IgD-negative memory B cell (primary cell): ENCODE data around the gene PPP2R3A. TPM values are rescaled to one million over a fixed set of nuclear protein-coding genes. Genes with fewer than 3 reads are reported as not detected.
"Not testable (repeated sequence)": the region's sequence is repeated elsewhere in the genome, so short reads cannot be mapped to it uniquely, and the experiment has no call there.

ENCODE experiments used
- H3K27ac Mint-ChIP-seq, 3 donors: one replicate each; pipeline ENCODE4 v1.8.0; 2020 to 2022; ENCODE audit warnings: mild to moderate bottlenecking in 3 of 3, mixed read lengths in 3 of 3, moderate library complexity in 1 of 3
- H3K27me3 Mint-ChIP-seq: one replicate; pipeline ENCODE4 v1.8.0; 2021; ENCODE audit warnings: mixed read lengths
- H3K36me3 Mint-ChIP-seq: one replicate; pipeline ENCODE4 v1.8.0; 2020; ENCODE audit warnings: mild to moderate bottlenecking, mixed read lengths
- H3K4me1 Mint-ChIP-seq, 3 donors: one replicate each; pipeline ENCODE4 v1.8.0; 2020 to 2022; ENCODE audit warnings: mixed read lengths in 3 of 3, mild to moderate bottlenecking in 1 of 3
- H3K4me3 Mint-ChIP-seq, 4 donors: one replicate each; pipeline ENCODE4 v1.8.0; 2020 to 2022; ENCODE audit warnings: mild to moderate bottlenecking in 4 of 4, mixed read lengths in 4 of 4, moderate library complexity in 3 of 4
- H3K9me3 Mint-ChIP-seq, 3 donors: one replicate each; pipeline ENCODE4 v1.8.0; 2020 to 2021; ENCODE audit warnings: mixed read lengths in 3 of 3, mild to moderate bottlenecking in 1 of 3
- polyA plus RNA-seq: library from polyadenylated mRNA; unstranded; fragments of 300-500 nt; fragmentation: Illumina TruSeq; gene quantifications from one replicate; pipeline ENCODE4 v1.2.3, GENCODE V29; 2021

PPP2R3A gene
- polyA plus RNA-seq, 1 donor from 2014 or later, result 0.06 TPM

DNA sequence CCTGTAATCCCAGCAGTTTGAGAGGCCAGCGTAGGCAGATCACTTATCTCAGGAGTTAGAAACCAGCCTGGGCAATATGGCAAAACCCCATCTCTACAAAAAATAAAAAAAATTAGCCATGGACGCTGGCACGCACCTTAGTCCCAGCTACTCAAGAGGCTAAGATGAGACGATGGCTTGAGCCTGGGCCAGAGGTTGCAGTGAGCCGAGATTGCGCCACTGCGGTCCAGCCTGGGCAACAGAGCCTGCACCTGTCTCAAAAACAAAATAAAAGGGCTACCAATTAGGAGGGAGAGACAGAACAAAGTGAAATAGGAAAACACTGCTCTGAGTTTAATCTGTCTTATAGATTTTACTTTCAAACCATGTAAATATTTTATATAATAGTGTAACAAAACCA, 196.8 kb downstream of the PPP2R3A start:
- peaks cover 16% of the 10 kb centered on the region for H3K36me3 Mint-ChIP-seq
- H3K9me3 Mint-ChIP-seq, result peaks cover 0 to 2% (median 0%) of the 10 kb centered on the region in 3 donors
- peaks cover 41 to 55% (median 49%) of the 10 kb centered on the region in 3 donors for H3K4me1 Mint-ChIP-seq
- H3K27me3 Mint-ChIP-seq, result no peaks in the 10 kb centered on the region
- H3K4me3 Mint-ChIP-seq, result no peak overlapping the region
- H3K27ac Mint-ChIP-seq, result no peak overlapping the region

DNA sequence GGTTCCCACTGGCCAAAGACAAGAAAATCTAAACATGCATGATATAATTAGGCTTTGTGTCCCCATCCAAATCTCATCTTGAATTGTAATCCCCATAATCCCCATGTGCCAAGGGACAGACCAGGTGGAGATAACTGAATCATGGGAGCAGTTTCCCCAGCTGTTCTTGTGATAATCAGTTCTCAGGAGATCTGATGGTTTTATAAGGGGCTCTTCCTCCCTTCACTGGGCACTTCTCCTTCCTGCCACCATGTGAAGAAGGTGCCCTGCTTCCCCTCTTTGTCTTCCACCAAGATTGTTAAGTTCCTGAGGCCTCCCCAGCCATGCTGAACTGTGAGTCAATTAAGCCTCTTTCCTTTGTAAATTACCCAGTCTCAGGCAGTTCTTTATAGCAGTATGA, 198.1 kb downstream of the PPP2R3A start:
- H3K9me3 Mint-ChIP-seq, H3K27me3 Mint-ChIP-seq: not testable (repeated sequence)
- H3K4me3 Mint-ChIP-seq, result peak overlapping the region in 1 of 4 donors; percentile 39
- H3K36me3 Mint-ChIP-seq, result peaks cover 10% of the 10 kb centered on the region
- peak overlapping the region in 2 of 3 donors; percentile 18 to 74 for H3K27ac Mint-ChIP-seq
- H3K4me1 Mint-ChIP-seq, result peaks cover 44 to 53% (median 52%) of the 10 kb centered on the region in 3 donors

DNA sequence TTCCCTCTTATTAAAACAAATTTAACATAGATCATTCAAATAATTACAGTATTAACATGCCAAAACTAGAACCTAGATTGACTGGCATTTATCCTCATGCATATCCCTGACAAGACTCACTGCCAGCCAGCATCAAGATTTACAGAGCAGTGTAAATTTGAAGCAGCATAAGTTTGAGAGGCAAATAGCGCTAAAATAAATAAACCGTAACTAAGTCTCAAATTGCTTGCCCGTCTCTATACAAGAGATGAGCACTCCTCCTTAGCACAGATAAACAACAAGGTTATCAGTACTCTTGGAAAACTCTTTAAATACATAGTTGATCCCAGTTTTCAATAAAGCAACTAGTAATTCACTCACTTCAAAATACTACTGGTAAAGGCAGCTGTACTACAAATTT, 201.0 kb downstream of the PPP2R3A start:
- Mint-ChIP-seq H3K4me3 (peak overlapping the region in 2 of 4 donors; percentile 11 to 33), H3K36me3 (peaks cover 5% of the 10 kb centered on the region), H3K4me1 (peaks cover 38 to 46% (median 46%) of the 10 kb centered on the region in 3 donors), H3K27me3 (no peaks in the 10 kb centered on the region), H3K27ac (peak overlapping the region in 1 of 3 donors; percentile 59), H3K9me3 (no peaks in the 10 kb centered on the region)

DNA sequence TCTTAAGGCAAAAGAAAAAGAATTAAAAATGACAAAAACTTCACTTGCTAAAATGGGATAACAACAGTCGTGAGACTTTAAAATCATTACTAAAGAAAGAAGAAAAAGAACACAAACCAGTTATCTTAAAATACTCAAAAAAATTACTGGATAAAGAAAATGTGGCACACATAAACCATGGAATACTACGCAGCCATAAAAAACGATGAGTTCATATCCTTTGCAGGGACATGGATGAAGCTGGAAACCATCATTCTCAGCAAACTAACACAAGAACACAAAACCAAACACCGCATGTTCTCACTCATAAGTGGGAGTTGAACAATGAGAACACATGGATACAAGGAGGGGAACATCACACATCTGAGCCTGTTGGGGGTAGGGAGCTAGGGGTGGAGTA, 202.7 kb downstream of the PPP2R3A start:
- not testable (repeated sequence) for H3K4me3 Mint-ChIP-seq, H3K9me3 Mint-ChIP-seq, H3K36me3 Mint-ChIP-seq, H3K27me3 Mint-ChIP-seq
- peak overlapping the region in 1 of 3 donors; percentile 81 for H3K27ac Mint-ChIP-seq
- peaks cover 38 to 45% (median 42%) of the 10 kb centered on the region in 3 donors for H3K4me1 Mint-ChIP-seq

DNA sequence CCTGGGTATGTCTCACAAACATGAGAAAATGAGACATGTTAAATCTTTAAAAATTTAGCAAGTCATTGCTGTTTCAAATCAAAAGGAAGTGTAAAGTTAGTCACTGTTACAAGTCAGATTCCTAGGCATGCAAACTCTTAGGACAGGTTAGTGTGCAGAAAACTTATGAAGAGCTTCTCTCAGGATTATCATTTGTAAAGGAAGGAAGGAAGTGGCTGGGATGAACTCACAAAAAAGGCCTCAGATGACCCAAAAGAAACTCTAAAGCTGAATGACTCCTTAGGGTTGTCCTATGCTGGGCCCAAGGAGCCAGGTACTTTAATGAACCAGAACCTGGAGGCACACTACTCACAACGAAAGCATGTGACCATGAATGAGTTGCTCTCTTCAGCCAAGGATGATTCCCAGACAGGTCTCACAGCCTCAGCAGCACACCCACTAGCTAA, 205.6 kb downstream of the PPP2R3A start:
- Mint-ChIP-seq H3K27me3 (no peaks in the 10 kb centered on the region), H3K4me3 (peak overlapping the region in 1 of 4 donors; percentile 19), H3K27ac (peak overlapping the region in 1 of 3 donors; percentile 10), H3K4me1 (peaks cover 31 to 35% (median 33%) of the 10 kb centered on the region in 3 donors), H3K9me3 (no peaks in the 10 kb centered on the region), H3K36me3 (no peaks in the 10 kb centered on the region)

DNA sequence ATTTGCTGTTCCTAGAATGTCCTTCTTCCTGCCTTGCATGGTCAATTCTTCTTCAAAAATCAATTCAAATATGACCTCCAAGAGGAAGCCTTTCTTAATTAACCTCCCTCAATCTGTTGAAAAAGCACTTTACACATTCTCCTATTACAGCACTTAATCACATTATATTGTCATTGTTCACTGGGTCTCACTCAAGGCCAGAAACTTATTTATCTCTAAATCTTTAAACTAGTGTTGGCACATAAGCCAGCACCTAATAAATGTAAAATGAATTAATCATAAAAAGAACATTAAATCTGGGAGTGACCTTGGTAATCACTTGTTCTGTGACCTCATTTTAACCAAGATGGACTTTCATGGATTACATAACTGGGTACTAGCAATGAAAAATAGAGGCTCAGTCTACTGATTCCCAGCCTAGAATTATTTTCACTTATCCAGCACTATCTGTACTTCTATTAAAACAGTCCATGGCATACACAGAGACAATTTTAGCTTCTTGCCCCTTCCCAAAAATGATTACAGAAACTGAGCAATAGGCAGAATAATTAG, 208.5 kb downstream of the PPP2R3A start:
- no peaks in the 10 kb centered on the region for H3K27me3 Mint-ChIP-seq
- H3K4me3 Mint-ChIP-seq, result no peak overlapping the region
- H3K36me3 Mint-ChIP-seq, result peaks cover 1% of the 10 kb centered on the region
- peak overlapping the region in 1 of 3 donors; percentile 84 for H3K27ac Mint-ChIP-seq
- H3K4me1 Mint-ChIP-seq, result peaks cover 21 to 26% (median 26%) of the 10 kb centered on the region in 3 donors
- H3K9me3 Mint-ChIP-seq, result no peaks in the 10 kb centered on the region

DNA sequence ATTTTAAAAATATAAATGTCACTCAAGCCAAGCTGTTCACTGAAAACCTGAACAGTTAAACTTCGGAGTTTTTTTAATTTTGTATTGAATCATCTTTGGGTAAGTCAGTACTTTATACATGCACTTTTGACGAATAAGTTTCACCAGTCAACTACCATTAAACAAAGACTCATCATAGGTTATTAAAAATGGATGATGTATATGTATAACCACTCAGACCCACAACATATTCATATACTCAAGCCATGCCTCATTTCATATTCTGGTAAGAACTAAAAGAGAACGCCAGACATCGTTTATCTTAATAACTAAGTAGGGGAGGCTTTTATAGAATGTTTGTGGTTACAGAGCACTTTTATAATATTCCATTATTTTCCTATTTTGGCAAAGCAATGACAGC, 212.3 kb downstream of the PPP2R3A start:
- peaks cover 36 to 49% (median 43%) of the 10 kb centered on the region in 3 donors for H3K4me1 Mint-ChIP-seq
- peak overlapping the region in 2 of 3 donors; percentile 42 to 46 for H3K27ac Mint-ChIP-seq
- H3K4me3 Mint-ChIP-seq, result peak overlapping the region in 2 of 4 donors; percentile 39 to 65
- no peaks in the 10 kb centered on the region for H3K27me3 Mint-ChIP-seq
- no peaks in the 10 kb centered on the region for H3K9me3 Mint-ChIP-seq
- peaks cover 5% of the 10 kb centered on the region for H3K36me3 Mint-ChIP-seq

DNA sequence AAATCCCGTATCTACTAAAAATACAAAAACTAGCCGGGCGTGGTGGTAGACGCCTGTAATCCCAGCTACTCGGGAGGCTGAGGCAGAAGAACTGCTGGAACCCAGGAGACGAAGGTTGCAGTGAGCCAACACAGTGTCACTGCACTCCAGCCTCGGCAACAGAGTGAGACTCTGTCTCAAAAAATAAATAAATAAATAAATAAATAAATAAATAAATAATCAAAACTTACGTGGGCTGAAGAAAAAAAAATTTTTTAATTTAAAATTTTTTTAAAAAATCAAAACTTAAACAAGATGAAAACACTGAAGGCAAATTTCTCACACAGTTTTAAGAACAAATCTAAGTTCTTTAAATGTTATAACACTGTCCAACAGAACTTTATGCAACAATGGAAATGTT, 216.2 kb downstream of the PPP2R3A start:
- H3K27me3 Mint-ChIP-seq, result no peaks in the 10 kb centered on the region
- peaks cover 4% of the 10 kb centered on the region for H3K36me3 Mint-ChIP-seq
- H3K4me3 Mint-ChIP-seq, result no peak overlapping the region
- H3K27ac Mint-ChIP-seq, result no peak overlapping the region
- peaks cover 45 to 59% (median 48%) of the 10 kb centered on the region in 3 donors for H3K4me1 Mint-ChIP-seq
- H3K9me3 Mint-ChIP-seq, result no peaks in the 10 kb centered on the region

DNA sequence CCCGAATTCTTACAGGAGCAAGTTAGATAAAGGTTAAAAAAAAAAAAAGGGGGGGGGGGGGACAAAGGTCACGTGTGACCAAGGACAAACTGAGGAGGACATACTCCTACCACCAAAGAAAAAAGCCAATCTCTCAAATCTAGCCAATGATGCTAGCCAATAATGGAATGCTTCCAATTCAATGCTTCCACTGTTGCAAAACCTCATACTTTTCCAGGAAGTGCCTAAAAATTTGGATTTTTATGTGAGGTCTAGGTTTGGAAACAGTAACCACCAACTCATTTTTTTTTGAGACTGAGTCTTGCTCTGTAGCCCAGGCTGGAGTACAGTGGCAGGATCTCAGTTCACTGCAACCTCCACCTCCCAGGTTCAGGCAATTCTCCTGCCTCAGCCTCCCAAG, 219.2 kb downstream of the PPP2R3A start:
- no peaks in the 10 kb centered on the region for H3K9me3 Mint-ChIP-seq
- peak overlapping the region in 1 of 4 donors; percentile 49 for H3K4me3 Mint-ChIP-seq

DNA sequence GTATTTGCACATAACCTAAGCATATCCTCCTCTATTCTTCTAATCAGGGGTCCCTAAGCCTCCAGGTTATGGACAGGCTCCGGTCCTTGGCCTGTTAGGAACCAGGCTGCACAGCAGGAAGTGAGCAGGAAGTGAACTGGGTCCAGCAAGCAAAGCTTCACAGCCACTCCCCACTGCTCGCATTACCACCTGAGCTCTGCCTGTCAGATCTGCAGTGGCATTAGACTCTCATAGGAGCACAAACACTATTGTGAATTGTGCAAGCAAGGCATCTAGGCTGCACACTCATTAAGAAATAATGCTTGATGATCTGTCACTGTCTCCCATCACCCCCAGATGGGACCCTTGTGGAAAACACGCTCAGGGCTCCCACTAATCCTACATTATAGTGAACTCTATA, 220.8 kb downstream of the PPP2R3A start:
- Mint-ChIP-seq H3K9me3 (no peaks in the 10 kb centered on the region), H3K4me1 (peaks cover 51 to 61% (median 57%) of the 10 kb centered on the region in 3 donors), H3K27ac (peak overlapping the region in 2 of 3 donors; percentile 8 to 81), H3K4me3 (peak overlapping the region; percentile 10 to 90 (median 32)), H3K36me3 (peaks cover 7% of the 10 kb centered on the region), H3K27me3 (no peaks in the 10 kb centered on the region)

More for the DNA sequence above, 219.2 kb downstream of the PPP2R3A start:
- no peaks in the 10 kb centered on the region for H3K27me3 Mint-ChIP-seq
- H3K4me1 Mint-ChIP-seq, result peaks cover 44 to 58% (median 54%) of the 10 kb centered on the region in 3 donors
- H3K36me3 Mint-ChIP-seq, result peaks cover 7% of the 10 kb centered on the region
- H3K27ac Mint-ChIP-seq, result no peak overlapping the region

DNA sequence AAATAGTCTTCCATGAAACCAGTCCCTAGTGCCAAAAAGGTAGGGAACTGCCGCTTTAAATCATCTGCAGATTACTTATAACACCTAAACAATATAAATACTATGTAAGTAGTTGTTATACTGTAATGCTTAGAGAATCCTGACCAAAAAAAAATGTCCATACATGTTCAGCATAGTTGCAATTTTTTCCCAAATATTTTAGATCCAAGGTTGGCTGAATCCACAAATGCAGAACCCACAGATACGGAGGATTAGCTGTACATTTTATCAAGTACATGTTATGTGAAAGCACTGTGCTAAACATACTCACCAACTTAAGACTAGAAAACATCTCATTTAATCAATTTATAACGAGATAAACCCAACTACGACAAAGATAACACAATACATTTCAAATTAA, 221.3 kb downstream of the PPP2R3A start:
- Mint-ChIP-seq H3K4me1 (peaks cover 55 to 65% (median 62%) of the 10 kb centered on the region in 3 donors), H3K27me3 (no peaks in the 10 kb centered on the region), H3K9me3 (no peaks in the 10 kb centered on the region), H3K4me3 (peak overlapping the region in 3 of 4 donors; percentile 10 to 77 (median 76)), H3K27ac (peak overlapping the region in 1 of 3 donors; percentile 53), H3K36me3 (peaks cover 7% of the 10 kb centered on the region)

DNA sequence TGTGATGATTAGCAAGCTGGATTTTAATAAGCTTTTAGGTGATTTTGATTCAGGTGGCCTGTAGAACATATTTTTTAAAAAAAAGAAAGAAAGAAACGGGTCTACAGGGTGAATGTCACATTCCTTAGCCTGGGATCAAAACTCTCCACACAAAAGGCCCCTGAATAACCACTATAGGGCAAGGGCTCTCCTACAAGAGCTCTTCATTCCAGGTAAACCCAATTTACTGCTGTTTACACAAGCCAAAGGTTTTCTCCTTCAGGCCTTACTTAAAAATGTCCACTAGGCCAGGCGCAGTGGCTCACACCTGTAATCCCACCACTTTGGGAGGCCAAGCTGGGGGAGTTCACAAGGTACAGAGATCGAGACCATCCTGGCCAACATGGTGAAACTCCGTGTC, 222.3 kb downstream of the PPP2R3A start:
- Mint-ChIP-seq H3K9me3 (no peaks in the 10 kb centered on the region), H3K27ac (peak overlapping the region in 2 of 3 donors; percentile 35 to 53)

DNA sequence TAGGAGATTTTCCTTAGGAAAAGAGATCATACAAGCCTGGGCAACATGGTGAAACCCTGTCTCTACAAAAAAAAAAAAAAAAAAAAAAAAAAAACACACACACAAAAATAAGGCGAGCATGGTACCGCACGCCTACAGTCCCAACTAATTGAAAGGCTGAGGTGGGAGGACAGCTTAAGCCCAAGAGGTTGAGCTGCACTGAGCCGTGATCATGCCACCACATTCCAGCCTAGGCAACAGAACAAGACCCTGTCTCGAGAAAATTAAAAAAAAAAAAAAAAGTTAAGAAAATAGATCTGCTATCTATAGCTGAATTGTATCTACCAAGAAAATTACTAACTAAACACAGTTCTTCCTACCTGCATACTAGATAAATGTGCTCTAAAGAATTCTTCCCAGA, 223.5 kb downstream of the PPP2R3A start:
- peaks cover 55 to 61% (median 59%) of the 10 kb centered on the region in 3 donors for H3K4me1 Mint-ChIP-seq
- no peaks in the 10 kb centered on the region for H3K9me3 Mint-ChIP-seq
- H3K36me3 Mint-ChIP-seq, result peaks cover 7% of the 10 kb centered on the region
- no peaks in the 10 kb centered on the region for H3K27me3 Mint-ChIP-seq
- H3K27ac Mint-ChIP-seq, result peak overlapping the region in 1 of 3 donors; percentile 26
- H3K4me3 Mint-ChIP-seq, result peak overlapping the region; percentile 12 to 86 (median 54)

More for the DNA sequence above, 222.3 kb downstream of the PPP2R3A start:
- Mint-ChIP-seq H3K27me3 (no peaks in the 10 kb centered on the region), H3K4me1 (peaks cover 55 to 65% (median 62%) of the 10 kb centered on the region in 3 donors), H3K36me3 (peaks cover 7% of the 10 kb centered on the region), H3K4me3 (peak overlapping the region in 2 of 4 donors; percentile 12 to 53)

DNA sequence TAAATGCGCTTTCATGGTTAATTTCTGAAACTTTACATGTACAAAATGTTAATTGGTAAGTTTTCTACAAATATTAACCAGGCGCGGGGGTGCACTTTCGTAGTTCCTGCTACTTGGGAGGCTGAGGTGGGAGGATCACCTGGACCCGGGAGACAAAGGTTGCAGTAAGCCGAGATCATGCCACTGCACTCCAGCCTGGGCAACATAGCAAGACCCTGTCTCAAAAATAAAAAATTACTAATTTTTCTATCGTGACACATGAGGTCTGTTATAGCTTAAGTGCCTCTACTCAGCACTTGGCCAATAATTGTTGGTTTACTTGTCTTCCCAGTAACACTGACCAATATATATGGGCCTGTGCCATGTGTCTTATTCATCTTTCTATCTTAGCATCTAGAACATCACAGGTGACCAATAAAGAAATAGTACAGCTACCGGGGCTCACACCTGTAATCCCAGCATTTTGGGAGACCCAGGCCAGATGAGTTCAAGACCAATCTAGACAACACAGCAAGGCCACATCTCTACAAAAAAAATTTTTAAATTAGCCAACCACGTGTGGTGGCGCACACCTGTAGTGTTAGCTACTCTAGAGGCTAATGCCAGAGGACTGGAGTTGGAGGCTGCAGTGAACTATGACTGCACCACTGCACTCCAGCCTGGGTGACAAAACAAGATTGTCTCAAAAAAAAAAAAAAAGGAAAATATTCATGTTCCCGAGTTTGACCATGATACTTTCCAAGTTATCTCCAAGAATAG, 224.5 kb downstream of the PPP2R3A start:
- H3K27me3 Mint-ChIP-seq, result no peaks in the 10 kb centered on the region
- H3K9me3 Mint-ChIP-seq, result no peaks in the 10 kb centered on the region
- peak overlapping the region in 3 of 4 donors; percentile 52 to 98 (median 86) for H3K4me3 Mint-ChIP-seq
- H3K4me1 Mint-ChIP-seq, result peaks cover 61 to 63% (median 61%) of the 10 kb centered on the region in 3 donors
- peak overlapping the region; percentile 26 to 71 (median 35) for H3K27ac Mint-ChIP-seq
- H3K36me3 Mint-ChIP-seq, result peaks cover 7% of the 10 kb centered on the region

DNA sequence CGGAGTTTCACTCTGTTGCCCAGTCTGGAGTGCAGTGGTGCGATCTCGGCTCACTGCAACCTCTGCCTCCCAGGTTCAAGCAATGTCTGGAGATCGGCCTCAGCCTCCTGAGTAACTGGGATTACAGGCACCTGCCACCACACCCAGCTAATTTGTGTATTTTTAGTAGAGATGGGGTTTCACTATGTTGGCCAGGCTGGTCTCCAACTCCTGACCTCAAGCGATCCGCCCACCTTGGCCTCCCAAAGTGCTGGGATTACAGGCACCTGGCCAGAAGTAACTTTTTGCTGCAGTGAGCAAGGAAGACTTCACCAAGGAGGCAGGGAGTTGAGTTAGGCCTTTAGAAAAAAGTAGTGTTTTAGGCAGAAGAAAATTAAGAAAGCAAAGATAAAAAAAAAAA, 226.7 kb downstream of the PPP2R3A start:
- not testable (repeated sequence) for H3K36me3 Mint-ChIP-seq, H3K27me3 Mint-ChIP-seq, H3K9me3 Mint-ChIP-seq
- peaks cover 47 to 52% (median 49%) of the 10 kb centered on the region in 3 donors for H3K4me1 Mint-ChIP-seq
- H3K4me3 Mint-ChIP-seq, result peak overlapping the region; percentile 86 to 98 (median 94)
- H3K27ac Mint-ChIP-seq, result peak overlapping the region; percentile 74 to 95 (median 90)
